ENCODE data around the gene EML3. TPM values are rescaled to one million over a fixed set of nuclear protein-coding genes. Genes with fewer than 3 reads are reported as not detected.
A peak's percentile ranks its signal among the peaks of the same experiment; 100 is the strongest.

The EML3 gene, protein sequence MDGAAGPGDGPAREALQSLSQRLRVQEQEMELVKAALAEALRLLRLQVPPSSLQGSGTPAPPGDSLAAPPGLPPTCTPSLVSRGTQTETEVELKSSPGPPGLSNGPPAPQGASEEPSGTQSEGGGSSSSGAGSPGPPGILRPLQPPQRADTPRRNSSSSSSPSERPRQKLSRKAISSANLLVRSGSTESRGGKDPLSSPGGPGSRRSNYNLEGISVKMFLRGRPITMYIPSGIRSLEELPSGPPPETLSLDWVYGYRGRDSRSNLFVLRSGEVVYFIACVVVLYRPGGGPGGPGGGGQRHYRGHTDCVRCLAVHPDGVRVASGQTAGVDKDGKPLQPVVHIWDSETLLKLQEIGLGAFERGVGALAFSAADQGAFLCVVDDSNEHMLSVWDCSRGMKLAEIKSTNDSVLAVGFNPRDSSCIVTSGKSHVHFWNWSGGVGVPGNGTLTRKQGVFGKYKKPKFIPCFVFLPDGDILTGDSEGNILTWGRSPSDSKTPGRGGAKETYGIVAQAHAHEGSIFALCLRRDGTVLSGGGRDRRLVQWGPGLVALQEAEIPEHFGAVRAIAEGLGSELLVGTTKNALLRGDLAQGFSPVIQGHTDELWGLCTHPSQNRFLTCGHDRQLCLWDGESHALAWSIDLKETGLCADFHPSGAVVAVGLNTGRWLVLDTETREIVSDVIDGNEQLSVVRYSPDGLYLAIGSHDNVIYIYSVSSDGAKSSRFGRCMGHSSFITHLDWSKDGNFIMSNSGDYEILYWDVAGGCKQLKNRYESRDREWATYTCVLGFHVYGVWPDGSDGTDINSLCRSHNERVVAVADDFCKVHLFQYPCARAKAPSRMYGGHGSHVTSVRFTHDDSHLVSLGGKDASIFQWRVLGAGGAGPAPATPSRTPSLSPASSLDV
- total RNA-seq: 100 to 1,000 TPM; 152 to 209 (median 188) TPM
- polyA plus RNA-seq: 10 to 100 TPM; 14.6 to 23.9 TPM
- 163 reads per million, percentile 91 among the genes with 10 or more reads in this experiment for total RNA-seq

DNA sequence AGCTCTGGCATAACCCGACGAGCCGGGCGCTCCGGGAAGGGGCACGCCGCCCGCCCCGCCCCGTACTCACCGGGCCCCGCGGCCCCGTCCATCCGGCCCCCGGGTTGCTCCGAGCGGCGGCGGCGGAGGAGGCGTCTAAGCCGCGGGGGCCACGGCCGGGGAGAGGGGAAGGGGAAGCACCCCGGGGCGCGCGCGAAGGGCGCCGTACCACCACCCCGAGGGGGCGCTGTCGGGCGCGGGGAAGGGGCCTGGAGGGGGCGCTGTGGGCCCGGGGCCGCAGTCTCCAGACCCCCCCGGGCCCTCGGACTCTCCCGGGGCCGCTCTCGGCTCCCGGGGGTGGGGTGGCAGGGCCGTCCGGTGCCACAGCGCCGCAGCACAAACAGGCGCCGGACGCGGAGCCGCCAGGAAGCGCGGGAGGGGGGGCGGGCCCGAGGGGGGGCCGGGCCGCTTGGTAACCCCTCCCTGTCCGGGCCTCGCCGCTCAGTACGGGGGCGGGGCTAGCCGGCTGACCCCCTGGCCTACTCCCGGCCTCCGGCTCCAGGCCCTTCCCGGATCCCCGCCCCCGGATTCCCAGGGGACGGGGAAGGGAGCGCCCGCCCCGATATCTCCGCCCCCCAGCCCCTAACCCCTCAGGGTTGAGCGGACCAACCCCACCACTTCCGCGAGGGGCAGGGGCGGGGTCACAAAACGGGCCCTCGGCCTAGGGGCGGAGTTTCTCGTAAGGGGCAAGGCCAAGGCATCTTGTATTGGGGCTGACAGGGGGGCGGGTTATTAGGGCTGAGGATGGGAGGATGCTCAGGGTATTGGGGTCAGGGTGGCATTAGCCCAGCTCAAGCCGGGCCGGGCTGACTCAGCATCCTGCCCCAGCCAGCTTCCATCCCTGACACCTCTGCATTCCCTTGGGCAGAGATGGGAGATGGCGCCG, at the start of gene EML3, which contains the start of gene ROM1:
TSS of gene EML3 (minus strand) at position 410 of the 925 bp plus-strand sequence. CDS start at position 92, 318 bp downstream.
TSS of gene ROM1 (plus strand) at position 892 of the 925 bp plus-strand sequence. CDS start at position 917, 25 bp downstream.
- peak within 1 kb of the TSS; percentile 92 for H3K27ac ChIP-seq (ENCODE audit: low read depth, low read length)
- ATAC-seq (peak; percentile 90), DNase-seq (peak; percentile 74 to 96 (median 83))
- Mint-ChIP-seq H3K27me3 (no peaks in the 10 kb centered on the region), H3K36me3 (peaks cover 0 to 26% (median 5%) of the 10 kb centered on the region in 5 donors), H3K4me1 (peaks cover 31 to 56% (median 48%) of the 10 kb centered on the region in 7 donors), H3K9me3 (no peaks in the 10 kb centered on the region), H3K27ac (peak within 1 kb of the TSS; percentile 93 to 100 (median 97)), H3K4me3 (peak within 1 kb of the TSS; percentile 89 to 100 (median 96))
- H3K36me3 ChIP-seq (ENCODE audit: control insufficient read depth in 2 of 3, insufficient read depth in 3 of 3, low read length in 3 of 3): peaks cover 0 to 53% (median 0%) of the 10 kb centered on the region in 3 experiments
- ChIA-PET CTCF (interaction anchor here (0.5 to 4.1 kb wide), 13 partner anchors 9 to 87 kb away, joined by 3 to 27 read pairs (median 4); partner anchors contain the start of genes B3GAT3, C11orf98, CSKMT and EEF1G), POLR2A (interaction anchor here (0.6 to 12.0 kb wide), 19 partner anchors 9 to 1224 kb away, joined by 3 to 219 read pairs (median 8); partner anchors contain the start of genes B3GAT3, C11orf98, CSKMT and GANAB)
- H3K4me3 ChIP-seq (ENCODE audit: low read length): peak within 1 kb of the TSS; percentile 99
- H3K9me3 ChIP-seq (ENCODE audit: control insufficient read depth in 2 of 3, low read length in 3 of 3): no peaks in the 10 kb centered on the region
- intact Hi-C loops (cut with micrococcal nuclease): loop anchor here (1.0 to 5.0 kb wide), 15 partner anchors 10 to 230 kb away; partner anchors contain the start of genes C11orf98 (in 2 of the 2), CSKMT (in 2 of the 2), GANAB (in 2 of the 2) and MTA2 (in 1 of the 2)
- peaks cover 19 to 32% of the 10 kb centered on the region in 2 donors for H3K4me1 ChIP-seq (ENCODE audit: control insufficient read depth in 2 of 2, insufficient read depth in 2 of 2, low read length in 2 of 2)
- H3K27me3 ChIP-seq (ENCODE audit: control insufficient read depth in 2 of 2, insufficient read depth in 2 of 2, low read length in 2 of 2): no peaks in the 10 kb centered on the region

DNA sequence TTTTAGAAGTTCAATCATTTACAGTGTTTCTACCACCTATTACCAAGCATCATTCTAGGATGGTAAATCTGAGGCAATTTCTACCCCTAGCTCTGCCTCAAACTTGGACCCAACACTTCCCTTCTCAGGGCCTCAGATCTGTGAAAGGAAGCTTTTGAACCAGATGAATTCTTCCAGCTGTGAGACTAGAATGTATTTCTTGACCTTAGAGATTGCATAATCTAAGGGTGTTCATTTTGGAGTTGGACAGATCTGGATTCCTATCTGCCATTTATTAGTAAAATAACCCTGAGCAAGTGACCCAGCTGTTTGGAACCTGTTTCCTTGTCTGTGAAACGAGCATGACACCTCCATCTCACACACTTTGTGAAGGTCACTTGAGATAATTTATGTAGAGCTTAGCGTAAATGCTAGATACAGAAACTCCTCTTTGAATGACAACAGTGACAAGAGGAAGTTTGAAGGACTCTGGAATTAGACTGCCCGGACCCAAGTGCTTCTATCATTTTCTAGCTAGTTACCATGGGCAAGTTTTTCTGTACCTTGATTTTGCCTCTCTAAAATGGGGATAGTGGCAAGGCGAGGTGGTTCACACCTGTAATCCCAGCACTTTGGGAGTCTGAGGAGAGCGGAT, 44.3 kb upstream of the EML3 start:
- Mint-ChIP-seq H3K9me3 (peaks cover 0 to 9% (median 0%) of the 10 kb centered on the region in 11 donors), H3K4me1 (peaks cover 11 to 17% (median 13%) of the 10 kb centered on the region in 7 donors), H3K27ac (peak overlapping the region in 1 of 9 donors; percentile 36), H3K4me3 (no peak overlapping the region), H3K36me3 (peaks cover 0 to 1% (median 0%) of the 10 kb centered on the region in 5 donors), H3K27me3 (no peaks in the 10 kb centered on the region)
- Histone ChIP-seq H3K4me3 (ENCODE audit: low read length) (no peak overlapping the region), H3K27me3 (ENCODE audit: control insufficient read depth in 2 of 2, insufficient read depth in 2 of 2, low read length in 2 of 2) (no peaks in the 10 kb centered on the region), H3K36me3 (ENCODE audit: control insufficient read depth in 2 of 3, insufficient read depth in 3 of 3, low read length in 3 of 3) (peaks cover 0 to 3% (median 0%) of the 10 kb centered on the region in 3 experiments), H3K4me1 (ENCODE audit: control insufficient read depth in 2 of 2, insufficient read depth in 2 of 2, low read length in 2 of 2) (peaks cover 6 to 7% of the 10 kb centered on the region in 2 donors), H3K27ac (ENCODE audit: low read depth, low read length) (no peak overlapping the region), H3K9me3 (ENCODE audit: control insufficient read depth in 2 of 3, low read length in 3 of 3) (no peaks in the 10 kb centered on the region)
- DNase-seq: no peak
- CTCF ChIA-PET: interaction anchor here (0.8 to 1.4 kb wide), 2 partner anchors 19 to 45 kb away, joined by 3 read pairs; partner anchors contain the start of gene EML3
- intact Hi-C loops (cut with micrococcal nuclease): no loop called here
- ATAC-seq: no peak
- POLR2A ChIA-PET: interaction anchor here (0.6 to 2.3 kb wide), 15 partner anchors 9 to 97 kb away, joined by 3 to 17 read pairs (median 4); partner anchors contain the start of genes C11orf98, CSKMT, GANAB and HNRNPUL2

DNA sequence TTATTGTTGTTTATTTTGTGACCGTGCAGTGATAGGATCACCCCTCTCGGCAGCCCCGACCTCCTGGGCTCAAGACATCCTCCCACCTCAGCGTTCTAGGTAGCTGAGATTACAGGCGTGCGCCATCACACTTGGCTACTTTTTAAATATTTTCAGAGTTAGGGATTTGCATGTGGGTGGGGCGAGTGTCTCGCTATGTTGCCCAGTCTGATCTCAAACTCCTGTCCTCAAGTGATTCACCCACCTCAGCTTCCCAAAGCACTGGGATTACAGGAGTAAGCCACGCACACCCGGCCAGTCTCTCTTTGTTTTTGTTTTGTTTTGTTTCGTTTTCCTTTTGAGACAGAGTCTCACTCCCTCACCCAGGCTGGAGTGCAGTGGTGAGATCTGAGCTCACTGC, 41.7 kb upstream of the EML3 start:
- Histone ChIP-seq H3K9me3 (ENCODE audit: control insufficient read depth in 2 of 3, low read length in 3 of 3) (no peaks in the 10 kb centered on the region), H3K4me3 (ENCODE audit: low read length) (no peak overlapping the region), H3K27ac (ENCODE audit: low read depth, low read length) (no peak overlapping the region), H3K27me3 (ENCODE audit: control insufficient read depth in 2 of 2, insufficient read depth in 2 of 2, low read length in 2 of 2) (no peaks in the 10 kb centered on the region), H3K36me3 (ENCODE audit: control insufficient read depth in 2 of 3, insufficient read depth in 3 of 3, low read length in 3 of 3) (peaks cover 0 to 9% (median 0%) of the 10 kb centered on the region in 3 experiments), H3K4me1 (ENCODE audit: control insufficient read depth in 2 of 2, insufficient read depth in 2 of 2, low read length in 2 of 2) (peaks cover 10 to 13% of the 10 kb centered on the region in 2 donors)
- CTCF ChIA-PET: interaction anchor here (0.7 to 2.0 kb wide), 3 partner anchors 11 to 195 kb away, joined by 3 to 10 read pairs (median 6); partner anchors contain the start of genes C11orf98 and CSKMT
- H3K4me1 Mint-ChIP-seq: peaks cover 11 to 34% (median 22%) of the 10 kb centered on the region in 7 donors
- ATAC-seq (no peak), DNase-seq (no peak)
- POLR2A ChIA-PET: interaction anchor here (0.7 to 4.0 kb wide), 11 partner anchors 9 to 227 kb away, joined by 3 to 119 read pairs (median 7); partner anchors contain the start of genes B3GAT3, C11orf98, CSKMT and EML3
- H3K27me3 Mint-ChIP-seq: no peaks in the 10 kb centered on the region
- peaks cover 0 to 9% (median 0%) of the 10 kb centered on the region in 11 donors for H3K9me3 Mint-ChIP-seq
- H3K27ac Mint-ChIP-seq: peak overlapping the region in 8 of 9 donors; percentile 20 to 97 (median 74)
- peak overlapping the region; percentile 16 to 72 (median 48) for H3K4me3 Mint-ChIP-seq
- H3K36me3 Mint-ChIP-seq: peaks cover 0 to 7% (median 0%) of the 10 kb centered on the region in 5 donors
- intact Hi-C loops (cut with micrococcal nuclease): no loop called here

DNA sequence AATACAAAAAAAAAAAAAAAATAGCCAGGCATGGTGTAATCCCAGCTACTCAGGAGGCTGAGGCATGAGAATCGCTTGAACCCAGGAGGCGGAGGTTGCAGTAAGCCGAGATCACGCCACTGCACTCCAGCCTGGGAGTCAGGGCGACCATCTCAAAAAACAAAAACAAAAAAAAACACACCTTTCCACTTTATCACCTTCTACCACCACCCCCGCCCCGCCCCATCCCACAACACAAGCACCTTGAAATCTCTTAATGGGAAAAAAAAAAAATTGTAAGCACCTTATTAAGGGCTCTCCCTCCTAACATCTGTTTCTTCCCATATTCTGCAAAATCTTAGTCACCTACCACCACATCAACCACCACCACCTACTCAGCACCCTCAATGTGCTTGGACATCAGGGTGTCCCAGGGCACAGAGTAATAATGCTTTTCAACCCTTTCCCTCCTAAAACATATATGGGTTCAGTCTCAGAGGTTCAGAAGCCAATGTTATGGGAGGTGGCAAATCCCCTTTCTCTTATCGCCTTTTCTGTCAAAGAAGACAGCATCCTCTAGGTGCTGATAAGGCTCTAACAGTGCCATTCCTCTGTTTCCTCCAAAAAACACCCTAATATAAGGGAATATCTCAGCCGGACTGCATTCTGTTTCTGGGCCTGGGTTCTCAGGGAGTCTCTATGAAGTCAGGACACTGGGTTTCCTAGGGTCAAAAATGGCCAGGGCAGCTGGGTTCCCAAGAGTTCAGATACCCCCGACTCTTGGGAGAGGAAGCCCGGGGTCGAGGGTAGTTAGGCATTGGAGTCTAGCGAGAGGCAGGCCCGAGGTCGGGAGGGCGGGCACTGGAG, 39.8 kb upstream of the EML3 start:
- peak overlapping the region; percentile 88 to 98 (median 96) for H3K27ac Mint-ChIP-seq
- peaks cover 0 to 22% (median 0%) of the 10 kb centered on the region in 3 experiments for H3K36me3 ChIP-seq (ENCODE audit: control insufficient read depth in 2 of 3, insufficient read depth in 3 of 3, low read length in 3 of 3)
- peak overlapping the region; percentile 95 for H3K27ac ChIP-seq (ENCODE audit: low read depth, low read length)
- ATAC-seq (no peak), DNase-seq (peak in 4 of 9 donors; percentile 13 to 59 (median 22))
- H3K9me3 Mint-ChIP-seq: peaks cover 0 to 9% (median 0%) of the 10 kb centered on the region in 11 donors
- H3K4me1 ChIP-seq (ENCODE audit: control insufficient read depth in 2 of 2, insufficient read depth in 2 of 2, low read length in 2 of 2): peaks cover 13 to 16% of the 10 kb centered on the region in 2 donors
- CTCF ChIA-PET: interaction anchor here (1.3 kb wide), 1 partner anchor 12 kb away, joined by 4 read pairs; no protein-coding TSS in a partner anchor
- peak overlapping the region; percentile 87 for H3K4me3 ChIP-seq (ENCODE audit: low read length)
- H3K4me3 Mint-ChIP-seq: peak overlapping the region; percentile 75 to 94 (median 90)
- no peaks in the 10 kb centered on the region for H3K27me3 Mint-ChIP-seq
- peaks cover 0 to 8% (median 0%) of the 10 kb centered on the region in 5 donors for H3K36me3 Mint-ChIP-seq
- H3K4me1 Mint-ChIP-seq: peaks cover 11 to 36% (median 22%) of the 10 kb centered on the region in 7 donors
- POLR2A ChIA-PET: interaction anchor here (0.6 to 21.6 kb wide), 41 partner anchors 9 to 253 kb away, joined by 3 to 332 read pairs (median 4); partner anchors contain the start of genes B3GAT3, BSCL2, C11orf98 and CSKMT
- intact Hi-C loops (cut with micrococcal nuclease): loop anchor here (1.0 to 2.0 kb wide), 11 partner anchors 7 to 78 kb away; partner anchors contain the start of genes C11orf98 (in 2 of the 2), CSKMT (in 2 of the 2), TUT1 (in 2 of the 2) and UBXN1 (in 2 of the 2)
- no peaks in the 10 kb centered on the region for H3K9me3 ChIP-seq (ENCODE audit: control insufficient read depth in 2 of 3, low read length in 3 of 3)
- H3K27me3 ChIP-seq (ENCODE audit: control insufficient read depth in 2 of 2, insufficient read depth in 2 of 2, low read length in 2 of 2): no peaks in the 10 kb centered on the region
